ENCODE results near the gene GNLY.

Gene GNLY

GRCh38 chr2:85734942-85735608 is 40.9 kb downstream of the GNLY start:
- TF ChIP-seq CTCF (IDR thresholded peaks at IDR 0.05; ENCODE audit: control insufficient read depth, insufficient read depth, low read depth, low read length, missing control alignments), result no peak
- DNase-seq (ENCODE audit: low read depth), result no peak
- H3K4me3 ChIP-seq (ENCODE audit: control insufficient read depth, low read depth, low read length), result no peak overlapping the region

- no peak overlapping the region for H3K4me3 ChIP-seq (ENCODE audit: control insufficient read depth, low read depth, low read length)
- no peak for DNase-seq (ENCODE audit: low read depth)
- TF ChIP-seq CTCF (IDR thresholded peaks at IDR 0.05; ENCODE audit: control insufficient read depth, insufficient read depth, low read depth, low read length, missing control alignments), result no peak
Measured at GRCh38 chr2:85735691-85736090, 41.5 kb downstream of the GNLY start.

GRCh38 chr2:85736456-85737355 is 42.5 kb downstream of the GNLY start:
- no peak for TF ChIP-seq CTCF (IDR thresholded peaks at IDR 0.05; ENCODE audit: control insufficient read depth, insufficient read depth, low read depth, low read length, missing control alignments)
- no peak for DNase-seq (ENCODE audit: low read depth)
- no peak overlapping the region for H3K4me3 ChIP-seq (ENCODE audit: control insufficient read depth, low read depth, low read length)

DNA sequence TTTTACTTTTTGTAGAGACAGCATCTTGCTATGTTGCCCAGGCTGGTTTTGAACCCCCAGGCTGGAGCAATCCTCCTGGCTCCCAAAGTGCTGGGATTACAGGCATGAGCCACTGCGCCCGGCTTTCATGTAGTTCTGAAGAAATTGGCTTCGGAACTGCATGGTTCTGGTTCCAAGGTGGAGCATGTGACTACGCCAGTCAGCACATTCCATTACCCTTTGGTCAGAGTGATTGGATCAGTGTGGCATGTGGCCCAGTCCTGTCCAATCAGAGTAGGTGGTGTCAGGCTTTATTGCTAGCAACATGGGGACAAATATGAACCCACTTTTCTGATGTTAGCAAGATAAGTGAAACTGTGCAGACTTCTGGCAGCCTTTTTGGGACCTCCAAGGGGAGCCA is 43.3 kb downstream of the GNLY start:
- TF ChIP-seq CTCF (IDR thresholded peaks at IDR 0.05; ENCODE audit: control insufficient read depth, insufficient read depth, low read depth, low read length, missing control alignments), result no peak
- DNase-seq (ENCODE audit: low read depth), result no peak

GRCh38 chr2:85737961-85738360 is 43.8 kb downstream of the GNLY start:
- TF ChIP-seq CTCF (IDR thresholded peaks at IDR 0.05; ENCODE audit: control insufficient read depth, insufficient read depth, low read depth, low read length, missing control alignments), result no peak

More for the DNA sequence above, 43.3 kb downstream of the GNLY start:
- no peak overlapping the region for H3K4me3 ChIP-seq (ENCODE audit: control insufficient read depth, low read depth, low read length)

DNA sequence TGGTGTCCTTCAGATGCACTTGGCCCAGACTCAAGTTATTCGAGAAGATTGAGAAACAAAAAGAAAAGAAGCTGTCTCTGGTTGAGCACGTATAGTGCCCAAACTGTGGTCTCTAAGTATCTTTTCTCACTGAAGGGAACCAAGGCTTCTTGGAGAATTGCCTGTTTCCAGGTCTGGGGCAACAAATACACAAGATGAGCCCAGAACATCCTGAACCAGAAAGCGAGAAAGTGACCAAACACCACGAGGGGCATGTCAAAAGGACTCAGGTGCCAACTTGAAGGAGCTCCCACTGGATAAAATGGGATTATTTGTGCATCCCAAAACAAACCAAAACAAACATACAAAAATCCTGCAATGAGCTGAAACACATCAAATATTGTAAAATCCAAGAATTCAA is 46.0 kb downstream of the GNLY start:
- TF ChIP-seq CTCF (IDR thresholded peaks at IDR 0.05; ENCODE audit: control insufficient read depth, insufficient read depth, low read depth, low read length, missing control alignments), result no peak
- H3K4me3 ChIP-seq (ENCODE audit: control insufficient read depth, low read depth, low read length), result no peak overlapping the region
- DNase-seq (ENCODE audit: low read depth), result no peak

More at GRCh38 chr2:85737961-85738360, 43.8 kb downstream of the GNLY start:
- DNase-seq (ENCODE audit: low read depth), result no peak
- no peak overlapping the region for H3K4me3 ChIP-seq (ENCODE audit: control insufficient read depth, low read depth, low read length)

Measured in AG09309 (cell line).